Fibroblast of lung (primary cell): ENCODE results near the gene SCD5. TPM values are rescaled to one million over a fixed set of nuclear protein-coding genes. Genes with fewer than 3 reads are reported as not detected.

ENCODE experiments used
- DNase-seq, 2 donors: peaks; one replicate each; pipeline versions ENCODE4 v3.0.0 to v3.0.0-alpha.2; 2010; ENCODE audit warnings: low read depth in 2 of 2
- H2AFZ ChIP-seq: 2 replicates; pipeline ENCODE4 v1.5.1; 2012; ENCODE audit warnings: low read length, control low read depth, inconsistent platforms
- H3K27ac ChIP-seq: 2 replicates; pipeline ENCODE4 v1.5.1; 2011; ENCODE audit warnings: low read length, control low read depth; ENCODE audit not compliant: insufficient read depth
- H3K27me3 ChIP-seq: 2 replicates; pipeline ENCODE4 v1.5.1; 2011; ENCODE audit warnings: mild to moderate bottlenecking, low read length; ENCODE audit not compliant: control insufficient read depth, insufficient read depth
- H3K36me3 ChIP-seq: 2 replicates; pipeline ENCODE4 v1.5.1; 2011; ENCODE audit warnings: low read length; ENCODE audit not compliant: control insufficient read depth, insufficient read depth
- H3K4me1 ChIP-seq: 2 replicates; pipeline ENCODE4 v1.5.1; 2011; ENCODE audit warnings: low read length; ENCODE audit not compliant: control insufficient read depth, insufficient read depth; ENCODE audit errors: extremely low read depth
- H3K4me2 ChIP-seq: 2 replicates; pipeline ENCODE4 v1.5.1; 2011; ENCODE audit warnings: low read length, control low read depth; ENCODE audit not compliant: insufficient read depth; ENCODE audit errors: extremely low read depth
- H3K4me3 ChIP-seq, 4 experiments: fragments of 200-600 bp in 1 of 4; sonication (generic) in 1 of 4; replicated peaks in 1 of 4; 2 replicates each; pipeline ENCODE4 v1.5.1; 2011 to 2016; ENCODE audit warnings: low read length in 4 of 4, low read depth in 3 of 4, mild to moderate bottlenecking in 3 of 4, control low read depth in 2 of 4, inconsistent platforms in 1 of 4, mixed read lengths in 1 of 4; ENCODE audit not compliant: insufficient read depth in 1 of 4; ENCODE audit errors: control extremely low read depth in 1 of 4
- H3K79me2 ChIP-seq: 2 replicates; pipeline ENCODE4 v1.5.1; 2012; ENCODE audit warnings: mild to moderate bottlenecking, low read length, inconsistent platforms; ENCODE audit not compliant: control insufficient read depth, insufficient read depth
- H3K9ac ChIP-seq: 2 replicates; pipeline ENCODE4 v1.5.1; 2011; ENCODE audit warnings: mild to moderate bottlenecking, low read length, control low read depth; ENCODE audit not compliant: insufficient read depth
- H3K9me3 ChIP-seq: 2 replicates; pipeline ENCODE4 v1.5.1; 2012; ENCODE audit warnings: low read depth, low read length; ENCODE audit not compliant: control insufficient read depth, insufficient read depth
- H4K20me1 ChIP-seq: 2 replicates; pipeline ENCODE4 v1.5.1; 2011; ENCODE audit warnings: low read length; ENCODE audit not compliant: control insufficient read depth, insufficient read depth; ENCODE audit errors: extremely low read depth
- EZH2 ChIP-seq: IDR thresholded peaks from 2 replicates; pipeline ENCODE4 v1.5.1; 2012; ENCODE audit warnings: low read length, control low read depth, mild to moderate bottlenecking; ENCODE audit errors: missing control alignments
- polyA plus RNA-seq, 2 donors: library from polyadenylated mRNA; depleted of rRNA in 1 of 2; stranded (reverse) in 1 of 2; unstranded in 1 of 2; fragments of >200 nt; gene quantifications; 2 replicates each; pipeline ENCODE4 v1.2.1, GENCODE V29; 2011 to 2012; ENCODE audit warnings: missing spikeins in 1 of 2
- total RNA-seq: library from RNA; depleted of rRNA; stranded (reverse); fragments of >200 nt; gene quantifications from 2 replicates; pipeline ENCODE4 v1.2.1, GENCODE V29; 2014
- TF ChIP-seq, protein P1 (sequence below), 2 donors: IDR thresholded peaks in 1 of 2; conservative IDR thresholded peaks in 1 of 2; 1 replicate in 1 of 2; 2 replicates in 1 of 2; pipeline ENCODE4 v1.5.1; 2011 to 2012; ENCODE audit warnings: low read length in 2 of 2, control low read depth in 1 of 2, inconsistent platforms in 1 of 2, low read depth in 1 of 2, mild to moderate bottlenecking in 1 of 2

The SCD5 gene
- total and polyA plus RNA-seq, 2 donors (not counting 1 experiment from before 2014, with no cell fraction given), result 4.9 to 11.4 TPM

- Histone ChIP-seq H3K27ac (no peak overlapping the region), H2AFZ (no peak overlapping the region), H3K9ac (no peak overlapping the region), H3K9me3 (no peaks in the 10 kb centered on the region), H4K20me1 (no peaks in the 10 kb centered on the region), H3K4me3 (no peak overlapping the region), H3K4me1 (no peaks in the 10 kb centered on the region), H3K79me2 (no peaks in the 10 kb centered on the region), H3K27me3 (no peaks in the 10 kb centered on the region), H3K36me3 (peaks cover 6% of the 10 kb centered on the region), H3K4me2 (no peak overlapping the region)
- TF ChIP-seq, protein P1, sequence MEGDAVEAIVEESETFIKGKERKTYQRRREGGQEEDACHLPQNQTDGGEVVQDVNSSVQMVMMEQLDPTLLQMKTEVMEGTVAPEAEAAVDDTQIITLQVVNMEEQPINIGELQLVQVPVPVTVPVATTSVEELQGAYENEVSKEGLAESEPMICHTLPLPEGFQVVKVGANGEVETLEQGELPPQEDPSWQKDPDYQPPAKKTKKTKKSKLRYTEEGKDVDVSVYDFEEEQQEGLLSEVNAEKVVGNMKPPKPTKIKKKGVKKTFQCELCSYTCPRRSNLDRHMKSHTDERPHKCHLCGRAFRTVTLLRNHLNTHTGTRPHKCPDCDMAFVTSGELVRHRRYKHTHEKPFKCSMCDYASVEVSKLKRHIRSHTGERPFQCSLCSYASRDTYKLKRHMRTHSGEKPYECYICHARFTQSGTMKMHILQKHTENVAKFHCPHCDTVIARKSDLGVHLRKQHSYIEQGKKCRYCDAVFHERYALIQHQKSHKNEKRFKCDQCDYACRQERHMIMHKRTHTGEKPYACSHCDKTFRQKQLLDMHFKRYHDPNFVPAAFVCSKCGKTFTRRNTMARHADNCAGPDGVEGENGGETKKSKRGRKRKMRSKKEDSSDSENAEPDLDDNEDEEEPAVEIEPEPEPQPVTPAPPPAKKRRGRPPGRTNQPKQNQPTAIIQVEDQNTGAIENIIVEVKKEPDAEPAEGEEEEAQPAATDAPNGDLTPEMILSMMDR (conservative IDR thresholded peaks at IDR 0.05 in 1 of 2, IDR thresholded peaks at IDR 0.05 in 1 of 2; ENCODE audit: low read depth in 1 of 2, low read length in 2 of 2), result no peak
- TF ChIP-seq EZH2, result no peak
- DNase-seq, result no peak
Observed at GRCh38 chr4:82814034-82814433, 15.4 kb upstream of the SCD5 start.

GRCh38 chr4:82811838-82812341 is 13.3 kb upstream of the SCD5 start:
- no peak overlapping the region for H3K4me2 ChIP-seq
- H3K9ac ChIP-seq, result no peak overlapping the region
- no peak overlapping the region for H3K4me3 ChIP-seq
- TF ChIP-seq, protein P1 (conservative IDR thresholded peaks at IDR 0.05 in 1 of 2, IDR thresholded peaks at IDR 0.05 in 1 of 2; ENCODE audit: low read depth in 1 of 2, low read length in 2 of 2), result no peak
- no peak for TF ChIP-seq EZH2
- no peaks in the 10 kb centered on the region for H4K20me1 ChIP-seq
- DNase-seq, result peak; percentile 22 to 48
- H3K4me1 ChIP-seq, result no peaks in the 10 kb centered on the region
- no peaks in the 10 kb centered on the region for H3K9me3 ChIP-seq
- no peaks in the 10 kb centered on the region for H3K36me3 ChIP-seq
- no peaks in the 10 kb centered on the region for H3K79me2 ChIP-seq
- H2AFZ ChIP-seq, result no peak overlapping the region
- no peaks in the 10 kb centered on the region for H3K27me3 ChIP-seq
- H3K27ac ChIP-seq, result no peak overlapping the region

GRCh38 chr4:82811392-82811791 is 12.8 kb upstream of the SCD5 start:
- H3K27ac ChIP-seq, result no peak overlapping the region
- TF ChIP-seq, protein P1 (conservative IDR thresholded peaks at IDR 0.05 in 1 of 2, IDR thresholded peaks at IDR 0.05 in 1 of 2; ENCODE audit: low read depth in 1 of 2, low read length in 2 of 2), result no peak
- TF ChIP-seq EZH2, result no peak
- no peak overlapping the region for H3K4me2 ChIP-seq
- H3K4me1 ChIP-seq, result no peaks in the 10 kb centered on the region
- no peak overlapping the region for H3K9ac ChIP-seq
- H4K20me1 ChIP-seq, result no peaks in the 10 kb centered on the region
- H3K27me3 ChIP-seq, result no peaks in the 10 kb centered on the region
- H3K79me2 ChIP-seq, result no peaks in the 10 kb centered on the region
- H2AFZ ChIP-seq, result no peak overlapping the region
- DNase-seq, result no peak
- H3K36me3 ChIP-seq, result no peaks in the 10 kb centered on the region
- H3K9me3 ChIP-seq, result no peaks in the 10 kb centered on the region
- H3K4me3 ChIP-seq, result no peak overlapping the region
